NT2/D1 (cell line): ENCODE results near the gene FRMD4A.

Experiments
- SUZ12 ChIP-seq: IDR thresholded peaks from 2 replicates; pipeline ENCODE4 v1.6.1; 2011; ENCODE audit not compliant: insufficient read length, insufficient read depth; ENCODE audit errors: extremely low read depth
- YY1 ChIP-seq: IDR thresholded peaks from 2 replicates; pipeline ENCODE4 v1.6.1; 2011; ENCODE audit not compliant: insufficient read length, insufficient read depth
- ZNF274 ChIP-seq: IDR thresholded peaks from 2 replicates; pipeline ENCODE4 v1.6.1; 2011; ENCODE audit warnings: mild to moderate bottlenecking, low read depth, low read length

- TF ChIP-seq ZNF274 (no peak), YY1 (no peak), SUZ12 (no peak)
Observed at GRCh38 chr10:13721486-13721885, 609.2 kb downstream of the FRMD4A start.
